T47D (cell line): ENCODE measurements around the gene XXYLT1.

ENCODE experiments used
- DNase-seq, 2 experiments: peaks; one replicate each; pipeline versions ENCODE4 v3.0.0 to v3.0.0-alpha.2; 2011 to 2012; ENCODE audit warnings: low read depth in 1 of 2, low spot score in 1 of 2
- JUND ChIP-seq: IDR thresholded peaks from 2 replicates; pipeline ENCODE4 v1.6.1; 2012; ENCODE audit warnings: low read depth
- in situ Hi-C: cut with HindIII; loops from 2 replicates; pipeline ENCODE4 v1.10.0; 2016; ENCODE audit warnings: low sequenced_read_pairs, low pct_unique_long_range_greater_than_20kb

Gene XXYLT1

GRCh38 chr3:195212033-195212748 lies 58.8 kb downstream of the XXYLT1 start:
- in situ Hi-C loops, result no loop called here
- TF ChIP-seq JUND, result no peak
- DNase-seq, result no peak

DNA sequence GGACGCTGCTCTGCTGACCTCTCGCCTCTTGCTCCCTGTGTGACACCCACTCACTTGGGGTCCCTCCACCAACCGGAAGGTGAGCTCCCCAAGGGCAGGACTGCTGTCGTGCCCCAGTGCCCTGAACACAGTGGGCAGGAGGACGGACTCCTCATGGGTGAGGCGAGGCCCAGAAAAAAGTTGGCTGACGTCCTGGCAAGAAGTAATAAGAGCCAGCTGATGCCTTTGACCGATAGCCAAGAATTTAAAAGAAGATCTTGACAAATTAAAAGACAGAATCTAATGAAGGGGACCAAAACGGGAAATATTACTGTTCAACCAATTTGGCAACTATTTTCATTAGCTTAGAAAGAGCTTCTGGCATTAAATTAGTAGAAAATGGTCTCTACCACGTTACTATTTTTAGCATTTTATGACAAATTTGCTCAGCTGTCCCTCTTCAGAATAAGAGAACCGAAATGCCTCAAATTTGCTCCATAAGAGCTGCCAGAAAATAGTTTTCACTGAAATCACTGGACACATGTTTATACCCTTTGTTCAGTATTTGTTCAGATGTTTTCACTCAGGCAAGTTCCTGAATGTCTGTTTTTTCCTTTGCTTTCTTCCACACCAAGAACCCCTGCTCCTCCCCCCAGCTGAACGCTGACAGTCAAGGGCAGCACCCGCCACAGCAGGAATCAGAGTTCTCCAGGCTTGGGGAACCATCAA lies 60.5 kb downstream of the XXYLT1 start:
- no peak for TF ChIP-seq JUND
- no peak for DNase-seq
- in situ Hi-C loops, result no loop called here

GRCh38 chr3:195209847-195210265 lies 61.1 kb downstream of the XXYLT1 start:
- no peak for TF ChIP-seq JUND
- no peak for DNase-seq
- in situ Hi-C loops, result no loop called here

GRCh38 chr3:195209083-195209846 lies 61.7 kb downstream of the XXYLT1 start:
- DNase-seq, result no peak
- in situ Hi-C loops, result no loop called here
- TF ChIP-seq JUND, result no peak

DNA sequence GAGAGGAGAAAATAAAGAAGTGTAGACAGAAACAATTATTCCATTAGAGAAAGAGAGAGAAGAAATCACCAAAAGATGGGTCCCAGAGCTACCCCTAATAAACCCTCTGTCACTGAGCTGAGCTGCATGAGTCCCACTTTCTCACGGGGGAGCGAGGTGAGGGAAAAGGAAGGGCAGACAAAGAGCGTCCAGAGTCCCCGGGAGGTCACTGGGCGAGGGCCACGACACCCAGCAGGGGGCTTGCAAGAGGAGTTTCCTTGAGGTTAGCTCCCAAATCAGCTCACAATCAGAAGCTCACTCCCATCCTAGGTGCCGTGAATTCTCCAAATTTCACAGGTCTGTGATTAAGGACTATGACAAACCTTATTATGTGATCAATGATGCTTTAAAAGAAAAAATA lies 62.3 kb downstream of the XXYLT1 start:
- DNase-seq, result no peak
- in situ Hi-C loops, result no loop called here
- TF ChIP-seq JUND, result no peak

GRCh38 chr3:195208183-195208582 lies 62.8 kb downstream of the XXYLT1 start:
- DNase-seq, result no peak
- in situ Hi-C loops, result no loop called here
- TF ChIP-seq JUND, result no peak

- no peak for DNase-seq
- TF ChIP-seq JUND, result no peak
- in situ Hi-C loops, result no loop called here
Measured at GRCh38 chr3:195207731-195208130, 63.2 kb downstream of the XXYLT1 start.

DNA sequence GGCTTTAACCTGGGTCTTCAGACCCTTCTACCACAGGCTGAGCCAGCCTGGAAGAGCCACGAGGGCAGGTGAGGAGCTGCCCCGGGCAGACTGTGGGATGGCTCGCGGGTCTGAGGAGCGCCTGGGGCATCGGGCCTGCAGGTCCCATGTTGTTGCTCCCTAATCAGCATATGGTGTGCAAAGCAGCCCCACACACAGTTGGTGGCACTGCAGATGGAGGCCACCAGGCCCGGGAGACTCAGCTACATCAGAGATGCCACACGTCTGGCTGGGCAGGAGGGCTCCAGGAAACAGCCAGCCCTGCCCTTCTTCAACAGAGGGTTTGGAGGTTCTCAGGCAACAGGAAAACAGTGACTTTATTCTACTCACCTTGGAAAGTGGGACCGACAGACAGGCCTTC lies 63.9 kb downstream of the XXYLT1 start:
- no peak for DNase-seq
- TF ChIP-seq JUND, result no peak

GRCh38 chr3:195204360-195205163 lies 66.4 kb downstream of the XXYLT1 start:
- TF ChIP-seq JUND, result no peak
- in situ Hi-C loops, result no loop called here
- no peak for DNase-seq

More for the DNA sequence above, 63.9 kb downstream of the XXYLT1 start:
- in situ Hi-C loops, result no loop called here

- in situ Hi-C loops, result no loop called here
- DNase-seq, result no peak
- TF ChIP-seq JUND, result no peak
Measured at GRCh38 chr3:195203606-195204005, 67.4 kb downstream of the XXYLT1 start.

DNA sequence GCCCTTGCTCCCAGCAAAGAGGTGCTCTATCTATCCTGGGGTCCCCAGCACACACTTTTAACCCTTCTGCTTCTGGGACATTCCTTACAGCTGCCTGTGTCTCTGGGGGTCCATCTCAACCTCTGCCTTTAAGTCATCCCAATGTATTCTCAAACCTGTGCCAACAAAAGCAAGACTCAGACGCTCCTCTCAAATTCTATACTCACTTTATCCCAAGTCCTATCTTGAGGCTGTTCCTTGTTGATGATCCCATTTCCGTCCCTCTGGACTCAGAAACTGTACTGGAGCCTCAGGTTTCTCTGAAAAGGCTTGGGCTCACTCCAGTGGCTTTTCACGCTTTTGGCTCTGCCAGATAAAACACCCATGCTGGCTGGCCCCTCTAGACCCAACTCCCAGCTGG lies 69.7 kb downstream of the XXYLT1 start:
- TF ChIP-seq JUND, result no peak
- in situ Hi-C loops, result no loop called here
- no peak for DNase-seq
